ENCODE data around the gene TNFSF9. TPM values are rescaled to one million over a fixed set of nuclear protein-coding genes. Genes with fewer than 3 reads are reported as not detected.

TNFSF9 gene
- polyA plus RNA-seq, 1 of the 3 experiments (the other 2 are of a cell fraction): 10.7 TPM

DNA sequence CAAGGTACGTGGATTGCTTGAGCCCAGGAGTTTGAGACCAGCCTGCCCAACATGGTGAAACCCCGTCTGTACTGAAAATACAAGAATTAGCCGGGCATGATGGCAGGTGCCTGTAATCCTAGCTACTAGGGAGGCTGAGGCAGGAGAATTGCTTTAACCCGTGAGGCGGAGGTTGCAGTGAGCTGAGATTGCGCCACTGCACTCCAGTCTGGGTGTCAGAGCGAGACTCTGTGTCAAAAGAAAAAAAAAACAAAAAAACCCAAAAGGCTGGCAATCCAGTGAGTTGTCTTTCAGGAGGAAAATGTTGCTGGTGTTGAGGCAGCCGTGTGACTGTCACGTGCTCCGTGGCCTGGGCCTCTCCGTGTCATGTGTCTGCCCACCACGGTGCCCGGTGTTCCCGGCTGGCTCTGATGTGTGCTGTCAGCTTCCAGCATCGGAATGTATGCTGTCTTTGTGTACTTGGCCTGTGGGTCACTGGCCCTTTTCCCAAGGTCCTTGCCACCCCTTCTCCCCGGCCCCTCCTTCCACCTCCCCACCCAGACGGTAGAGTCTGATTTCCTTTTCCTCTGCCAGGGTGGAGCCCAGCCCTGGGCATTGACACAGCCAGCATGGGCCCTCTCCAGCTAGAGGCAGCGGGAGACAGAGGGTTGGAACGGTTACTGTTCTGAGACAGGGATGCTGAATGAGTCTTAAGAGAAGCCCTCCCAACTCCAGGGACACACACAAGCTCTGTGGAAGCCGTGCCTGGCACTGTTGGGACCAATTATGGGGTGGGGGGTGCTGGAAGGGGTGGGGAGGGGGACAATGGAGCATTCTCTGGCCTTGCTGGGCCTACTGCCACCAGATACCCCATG lies 21.5 kb upstream of the TNFSF9 start:
- no peak overlapping the region for H3K4me2 ChIP-seq
- H3K4me3 ChIP-seq (ENCODE audit: low read depth in 2 of 2, low read length in 1 of 2): no peak overlapping the region
- no peak overlapping the region for H3K27ac ChIP-seq (ENCODE audit: low read depth in 2 of 2, low read length in 1 of 2)
- no peaks in the 10 kb centered on the region for H3K27me3 ChIP-seq (ENCODE audit: insufficient read depth)
- no peak overlapping the region for H2AFZ ChIP-seq (ENCODE audit: low read depth)
- ChIA-PET POLR2A (no interaction called here), CTCF (no interaction called here)
- H3K9me2 ChIP-seq: no peaks in the 10 kb centered on the region
- H4K20me1 ChIP-seq (ENCODE audit: insufficient read depth): no peaks in the 10 kb centered on the region
- H3K4me1 ChIP-seq (ENCODE audit: control insufficient read depth in 1 of 2, insufficient read depth in 2 of 2, low read depth in 1 of 2, low read length in 1 of 2): no peaks in the 10 kb centered on the region
- no peaks in the 10 kb centered on the region for H3K9me3 ChIP-seq
- no peaks in the 10 kb centered on the region for H3K36me3 ChIP-seq (replicated peaks in 1 of 2; ENCODE audit: control insufficient read depth in 1 of 2, insufficient read depth in 2 of 2, low read length in 1 of 2)
- DNase-seq: no peak
- TF ChIP-seq FOXM1 (IDR thresholded peaks at IDR 0.05; ENCODE audit: low read depth): no peak
- no peak for TF ChIP-seq POLR2AphosphoS5 (IDR thresholded peaks at IDR 0.05; ENCODE audit: low read depth, low read length)
- no peak for TF ChIP-seq MXI1 (IDR thresholded peaks at IDR 0.05; ENCODE audit: low read depth, low read length)
- no peak for TF ChIP-seq RAD21 (IDR thresholded peaks at IDR 0.05; ENCODE audit: low read length)
- TF ChIP-seq, protein P1, sequence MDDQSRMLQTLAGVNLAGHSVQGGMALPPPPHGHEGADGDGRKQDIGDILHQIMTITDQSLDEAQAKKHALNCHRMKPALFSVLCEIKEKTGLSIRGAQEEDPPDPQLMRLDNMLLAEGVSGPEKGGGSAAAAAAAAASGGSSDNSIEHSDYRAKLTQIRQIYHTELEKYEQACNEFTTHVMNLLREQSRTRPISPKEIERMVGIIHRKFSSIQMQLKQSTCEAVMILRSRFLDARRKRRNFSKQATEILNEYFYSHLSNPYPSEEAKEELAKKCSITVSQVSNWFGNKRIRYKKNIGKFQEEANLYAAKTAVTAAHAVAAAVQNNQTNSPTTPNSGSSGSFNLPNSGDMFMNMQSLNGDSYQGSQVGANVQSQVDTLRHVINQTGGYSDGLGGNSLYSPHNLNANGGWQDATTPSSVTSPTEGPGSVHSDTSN (IDR thresholded peaks at IDR 0.05): no peak
- no peak for TF ChIP-seq SIN3A (IDR thresholded peaks at IDR 0.05; ENCODE audit: borderline replicate concordance, low read depth, low read length)
- TF ChIP-seq, protein P2, sequence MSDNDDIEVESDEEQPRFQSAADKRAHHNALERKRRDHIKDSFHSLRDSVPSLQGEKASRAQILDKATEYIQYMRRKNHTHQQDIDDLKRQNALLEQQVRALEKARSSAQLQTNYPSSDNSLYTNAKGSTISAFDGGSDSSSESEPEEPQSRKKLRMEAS (IDR thresholded peaks at IDR 0.05; ENCODE audit: low read depth): no peak
- no peaks in the 10 kb centered on the region for H3F3A ChIP-seq (replicated peaks; ENCODE audit: insufficient read depth)
- WGBS (ENCODE audit: low lambda C conversion rate): 80% methylated on average over 17 of the region's 20 CpGs
- no peak overlapping the region for H3K9ac ChIP-seq
- H3K79me2 ChIP-seq (ENCODE audit: insufficient read depth): no peaks in the 10 kb centered on the region

DNA sequence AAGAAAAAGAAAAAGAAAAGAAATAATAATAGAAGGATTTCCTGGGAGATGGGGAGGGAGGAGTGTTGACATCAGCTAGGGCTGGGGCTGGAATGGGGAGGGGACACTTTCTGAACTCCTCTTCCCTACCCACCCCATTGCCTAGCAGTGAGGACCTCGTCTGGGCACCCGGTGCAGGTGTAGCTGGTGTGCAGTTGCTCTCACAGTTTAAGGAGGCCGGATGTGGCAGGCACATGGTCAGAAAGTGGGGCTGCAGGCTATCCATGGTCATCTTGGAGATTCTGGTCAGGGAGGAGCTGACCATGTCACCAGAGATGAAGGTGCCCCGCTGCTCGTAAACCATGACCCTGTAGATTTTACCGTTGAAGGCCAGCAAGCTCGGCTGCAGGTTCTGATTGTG lies 20.2 kb upstream of the TNFSF9 start:
- DNase-seq: no peak
- no peaks in the 10 kb centered on the region for H3K9me2 ChIP-seq
- no peak overlapping the region for H3K9ac ChIP-seq
- TF ChIP-seq TAF1 (IDR thresholded peaks at IDR 0.05; ENCODE audit: borderline replicate concordance, low read depth, low read length) (no peak), EP300 (IDR thresholded peaks at IDR 0.05; ENCODE audit: borderline replicate concordance in 1 of 2, low read depth in 1 of 2, low read length in 1 of 2) (no peak)
- no peaks in the 10 kb centered on the region for H3K4me1 ChIP-seq (ENCODE audit: control insufficient read depth in 1 of 2, insufficient read depth in 2 of 2, low read depth in 1 of 2, low read length in 1 of 2)
- CTCF ChIA-PET: no interaction called here
- H3K27ac ChIP-seq (ENCODE audit: low read depth in 2 of 2, low read length in 1 of 2): no peak overlapping the region
- H3K27me3 ChIP-seq (ENCODE audit: insufficient read depth): no peaks in the 10 kb centered on the region
- H2AFZ ChIP-seq (ENCODE audit: low read depth): no peak overlapping the region
- no peaks in the 10 kb centered on the region for H3K36me3 ChIP-seq (replicated peaks in 1 of 2; ENCODE audit: control insufficient read depth in 1 of 2, insufficient read depth in 2 of 2, low read length in 1 of 2)
- no peaks in the 10 kb centered on the region for H3K9me3 ChIP-seq
- POLR2A ChIA-PET: no interaction called here
- no peaks in the 10 kb centered on the region for H4K20me1 ChIP-seq (ENCODE audit: insufficient read depth)
- no peak overlapping the region for H3K4me3 ChIP-seq (ENCODE audit: low read depth in 2 of 2, low read length in 1 of 2)
- no peak overlapping the region for H3K4me2 ChIP-seq
- WGBS (ENCODE audit: low lambda C conversion rate): 58% methylated on average over 5 of the region's 7 CpGs
- no peaks in the 10 kb centered on the region for H3K79me2 ChIP-seq (ENCODE audit: insufficient read depth)
- no peaks in the 10 kb centered on the region for H3F3A ChIP-seq (replicated peaks; ENCODE audit: insufficient read depth)

DNA sequence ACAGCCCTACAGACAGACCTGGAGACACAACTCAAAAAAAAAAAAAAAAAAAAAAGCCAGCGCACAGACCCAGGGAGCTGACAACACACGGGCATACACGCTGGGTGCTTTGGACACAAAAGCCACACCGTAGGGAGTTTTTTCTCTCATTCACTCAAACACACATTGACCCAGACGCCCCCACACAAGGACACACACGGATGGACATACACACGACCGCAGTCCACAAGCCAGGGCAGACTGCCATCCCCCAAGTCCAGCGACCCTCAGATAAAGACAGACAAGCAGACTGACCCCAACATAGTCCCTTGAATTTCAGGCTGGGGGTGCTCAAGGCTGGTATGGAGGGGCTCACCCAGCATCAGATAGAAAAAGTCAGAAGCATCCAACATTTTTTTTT lies 16.7 kb upstream of the TNFSF9 start:
- H3K79me2 ChIP-seq (ENCODE audit: insufficient read depth): no peaks in the 10 kb centered on the region
- H2AFZ ChIP-seq (ENCODE audit: low read depth): no peak overlapping the region
- H3K27me3 ChIP-seq (ENCODE audit: insufficient read depth): no peaks in the 10 kb centered on the region
- no peaks in the 10 kb centered on the region for H3K36me3 ChIP-seq (replicated peaks in 1 of 2; ENCODE audit: control insufficient read depth in 1 of 2, insufficient read depth in 2 of 2, low read length in 1 of 2)
- POLR2A ChIA-PET: no interaction called here
- H3K4me1 ChIP-seq (ENCODE audit: control insufficient read depth in 1 of 2, insufficient read depth in 2 of 2, low read depth in 1 of 2, low read length in 1 of 2): peaks cover 6 to 8% of the 10 kb centered on the region in 2 experiments; a peak in 1 of 4 replicates
- no peaks in the 10 kb centered on the region for H4K20me1 ChIP-seq (ENCODE audit: insufficient read depth)
- peaks cover 7% of the 10 kb centered on the region for H3F3A ChIP-seq (replicated peaks; ENCODE audit: insufficient read depth)
- WGBS (ENCODE audit: low lambda C conversion rate): 70% methylated on average over 6 of the region's 9 CpGs
- CTCF ChIA-PET: no interaction called here
- no peak overlapping the region for H3K27ac ChIP-seq (ENCODE audit: low read depth in 2 of 2, low read length in 1 of 2)
- no peak for DNase-seq
- H3K9ac ChIP-seq: no peak overlapping the region
- H3K9me2 ChIP-seq: no peaks in the 10 kb centered on the region
- no peak overlapping the region for H3K4me3 ChIP-seq (ENCODE audit: low read depth in 2 of 2, low read length in 1 of 2)
- no peak overlapping the region for H3K4me2 ChIP-seq
- no peaks in the 10 kb centered on the region for H3K9me3 ChIP-seq
- TF ChIP-seq FOXJ3 (CRISPR knock-in tag; IDR thresholded peaks at IDR 0.05) (no peak), RFX5 (IDR thresholded peaks at IDR 0.05; ENCODE audit: low read length) (no peak), MEF2A (IDR thresholded peaks at IDR 0.05; ENCODE audit: borderline replicate concordance, low read depth) (no peak), FOXM1 (IDR thresholded peaks at IDR 0.05; ENCODE audit: low read depth) (no peak)
- TF ChIP-seq, protein P2 (IDR thresholded peaks at IDR 0.05; ENCODE audit: low read depth): no peak
- TF ChIP-seq, protein P3, sequence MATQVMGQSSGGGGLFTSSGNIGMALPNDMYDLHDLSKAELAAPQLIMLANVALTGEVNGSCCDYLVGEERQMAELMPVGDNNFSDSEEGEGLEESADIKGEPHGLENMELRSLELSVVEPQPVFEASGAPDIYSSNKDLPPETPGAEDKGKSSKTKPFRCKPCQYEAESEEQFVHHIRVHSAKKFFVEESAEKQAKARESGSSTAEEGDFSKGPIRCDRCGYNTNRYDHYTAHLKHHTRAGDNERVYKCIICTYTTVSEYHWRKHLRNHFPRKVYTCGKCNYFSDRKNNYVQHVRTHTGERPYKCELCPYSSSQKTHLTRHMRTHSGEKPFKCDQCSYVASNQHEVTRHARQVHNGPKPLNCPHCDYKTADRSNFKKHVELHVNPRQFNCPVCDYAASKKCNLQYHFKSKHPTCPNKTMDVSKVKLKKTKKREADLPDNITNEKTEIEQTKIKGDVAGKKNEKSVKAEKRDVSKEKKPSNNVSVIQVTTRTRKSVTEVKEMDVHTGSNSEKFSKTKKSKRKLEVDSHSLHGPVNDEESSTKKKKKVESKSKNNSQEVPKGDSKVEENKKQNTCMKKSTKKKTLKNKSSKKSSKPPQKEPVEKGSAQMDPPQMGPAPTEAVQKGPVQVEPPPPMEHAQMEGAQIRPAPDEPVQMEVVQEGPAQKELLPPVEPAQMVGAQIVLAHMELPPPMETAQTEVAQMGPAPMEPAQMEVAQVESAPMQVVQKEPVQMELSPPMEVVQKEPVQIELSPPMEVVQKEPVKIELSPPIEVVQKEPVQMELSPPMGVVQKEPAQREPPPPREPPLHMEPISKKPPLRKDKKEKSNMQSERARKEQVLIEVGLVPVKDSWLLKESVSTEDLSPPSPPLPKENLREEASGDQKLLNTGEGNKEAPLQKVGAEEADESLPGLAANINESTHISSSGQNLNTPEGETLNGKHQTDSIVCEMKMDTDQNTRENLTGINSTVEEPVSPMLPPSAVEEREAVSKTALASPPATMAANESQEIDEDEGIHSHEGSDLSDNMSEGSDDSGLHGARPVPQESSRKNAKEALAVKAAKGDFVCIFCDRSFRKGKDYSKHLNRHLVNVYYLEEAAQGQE (IDR thresholded peaks at IDR 0.05; ENCODE audit: low read depth, low read length): no peak
- TF ChIP-seq, protein P1 (IDR thresholded peaks at IDR 0.05): no peak

All from SK-N-SH (cell line).